Fibroblast of lung (primary cell): Measurements from ENCODE around the gene CNN2.

Experiments
- EZH2 ChIP-seq: IDR thresholded peaks from 2 replicates; pipeline ENCODE4 v1.5.1; 2012; ENCODE audit warnings: low read length, control low read depth, mild to moderate bottlenecking; ENCODE audit errors: missing control alignments
- TF ChIP-seq, protein P1 (sequence below), 2 donors: IDR thresholded peaks in 1 of 2; conservative IDR thresholded peaks in 1 of 2; 1 replicate in 1 of 2; 2 replicates in 1 of 2; pipeline ENCODE4 v1.5.1; 2011 to 2012; ENCODE audit warnings: low read length in 2 of 2, control low read depth in 1 of 2, inconsistent platforms in 1 of 2, low read depth in 1 of 2, mild to moderate bottlenecking in 1 of 2

DNA sequence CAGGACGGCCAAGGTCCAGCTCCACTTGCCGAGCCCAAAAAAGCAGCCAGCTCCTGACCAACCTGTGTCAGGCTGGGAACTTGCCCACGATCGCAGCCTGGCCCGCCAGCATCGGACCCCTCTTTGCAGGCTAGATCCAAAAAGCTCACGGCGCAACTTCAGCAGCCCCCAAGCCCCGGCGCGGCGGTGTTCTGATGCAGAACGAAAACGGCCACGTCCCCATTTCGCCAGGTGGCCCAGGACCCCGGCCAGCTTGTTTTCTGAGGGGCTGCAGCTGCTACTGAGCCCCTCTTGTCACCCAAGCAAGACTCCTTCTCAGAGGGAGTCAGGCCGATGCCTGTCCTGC lies 6.8 kb upstream of the CNN2 start:
- TF ChIP-seq, protein P1, sequence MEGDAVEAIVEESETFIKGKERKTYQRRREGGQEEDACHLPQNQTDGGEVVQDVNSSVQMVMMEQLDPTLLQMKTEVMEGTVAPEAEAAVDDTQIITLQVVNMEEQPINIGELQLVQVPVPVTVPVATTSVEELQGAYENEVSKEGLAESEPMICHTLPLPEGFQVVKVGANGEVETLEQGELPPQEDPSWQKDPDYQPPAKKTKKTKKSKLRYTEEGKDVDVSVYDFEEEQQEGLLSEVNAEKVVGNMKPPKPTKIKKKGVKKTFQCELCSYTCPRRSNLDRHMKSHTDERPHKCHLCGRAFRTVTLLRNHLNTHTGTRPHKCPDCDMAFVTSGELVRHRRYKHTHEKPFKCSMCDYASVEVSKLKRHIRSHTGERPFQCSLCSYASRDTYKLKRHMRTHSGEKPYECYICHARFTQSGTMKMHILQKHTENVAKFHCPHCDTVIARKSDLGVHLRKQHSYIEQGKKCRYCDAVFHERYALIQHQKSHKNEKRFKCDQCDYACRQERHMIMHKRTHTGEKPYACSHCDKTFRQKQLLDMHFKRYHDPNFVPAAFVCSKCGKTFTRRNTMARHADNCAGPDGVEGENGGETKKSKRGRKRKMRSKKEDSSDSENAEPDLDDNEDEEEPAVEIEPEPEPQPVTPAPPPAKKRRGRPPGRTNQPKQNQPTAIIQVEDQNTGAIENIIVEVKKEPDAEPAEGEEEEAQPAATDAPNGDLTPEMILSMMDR (conservative IDR thresholded peaks at IDR 0.05 in 1 of 2, IDR thresholded peaks at IDR 0.05 in 1 of 2; ENCODE audit: low read depth in 1 of 2, low read length in 2 of 2), result no peak
- TF ChIP-seq EZH2, result no peak
